Activated naive CD8-positive, alpha-beta T cell treated with anti-CD3 and anti-CD28 coated beads, Interleukin-2, amount 50 U/mL, for 24 hours (primary cell): ENCODE data around the gene PCDH15.

ENCODE experiments used
- ATAC-seq: fragments of 150-1000 bp; cut with Tn5 transposase; one replicate; pipeline ENCODE4 v1.10.0; 2021
- DNase-seq: peaks from one replicate; pipeline ENCODE4 v3.0.0; 2021
- H3K27ac Mint-ChIP-seq: one replicate; pipeline ENCODE4 v1.8.0; 2021; ENCODE audit warnings: mild to moderate bottlenecking, mixed read lengths
- H3K27me3 Mint-ChIP-seq: one replicate; pipeline ENCODE4 v1.8.0; 2021; ENCODE audit warnings: mixed read lengths
- H3K36me3 Mint-ChIP-seq: one replicate; pipeline ENCODE4 v1.8.0; 2021; ENCODE audit warnings: low read depth, mixed read lengths
- H3K4me1 Mint-ChIP-seq: one replicate; pipeline ENCODE4 v1.8.0; 2021; ENCODE audit warnings: mixed read lengths
- H3K4me3 Mint-ChIP-seq: one replicate; pipeline ENCODE4 v1.8.0; 2021; ENCODE audit warnings: mild to moderate bottlenecking, moderate library complexity, mixed read lengths
- H3K9me3 Mint-ChIP-seq: one replicate; pipeline ENCODE4 v1.8.0; 2021; ENCODE audit warnings: mixed read lengths

The PCDH15 gene

DNA sequence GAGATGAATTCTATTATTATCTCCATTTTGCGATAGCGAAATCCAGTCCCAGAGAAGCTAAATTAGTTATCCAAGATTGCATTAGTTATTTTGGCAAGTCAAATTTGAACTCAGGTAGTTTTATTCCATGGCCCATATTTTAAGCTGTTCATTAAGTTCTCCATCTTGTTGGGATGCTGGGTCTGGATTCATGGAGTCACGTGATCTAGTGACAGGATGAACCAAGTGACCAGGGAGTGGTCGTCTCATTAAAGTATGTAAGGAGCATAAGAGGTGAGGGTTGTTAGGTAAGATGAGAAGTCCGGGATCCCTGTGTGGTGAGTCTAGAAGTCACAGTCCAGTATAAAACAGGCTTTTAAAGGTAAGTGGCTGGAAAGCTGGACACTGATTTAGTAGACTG, 740.5 kb downstream of the PCDH15 start:
- Mint-ChIP-seq H3K27ac (no peak overlapping the region), H3K4me3 (no peak overlapping the region), H3K36me3 (no peaks in the 10 kb centered on the region), H3K9me3 (peaks cover 12% of the 10 kb centered on the region), H3K27me3 (no peaks in the 10 kb centered on the region), H3K4me1 (no peaks in the 10 kb centered on the region)
- ATAC-seq, result no peak
- DNase-seq, result no peak

GRCh38 chr10:54057357-54057756, 743.7 kb downstream of the PCDH15 start:
- peaks cover 23% of the 10 kb centered on the region for H3K9me3 Mint-ChIP-seq
- no peak overlapping the region for H3K4me3 Mint-ChIP-seq
- no peaks in the 10 kb centered on the region for H3K4me1 Mint-ChIP-seq
- ATAC-seq, result no peak
- no peak overlapping the region for H3K27ac Mint-ChIP-seq
- no peak for DNase-seq
- H3K27me3 Mint-ChIP-seq, result no peaks in the 10 kb centered on the region
- no peaks in the 10 kb centered on the region for H3K36me3 Mint-ChIP-seq

DNA sequence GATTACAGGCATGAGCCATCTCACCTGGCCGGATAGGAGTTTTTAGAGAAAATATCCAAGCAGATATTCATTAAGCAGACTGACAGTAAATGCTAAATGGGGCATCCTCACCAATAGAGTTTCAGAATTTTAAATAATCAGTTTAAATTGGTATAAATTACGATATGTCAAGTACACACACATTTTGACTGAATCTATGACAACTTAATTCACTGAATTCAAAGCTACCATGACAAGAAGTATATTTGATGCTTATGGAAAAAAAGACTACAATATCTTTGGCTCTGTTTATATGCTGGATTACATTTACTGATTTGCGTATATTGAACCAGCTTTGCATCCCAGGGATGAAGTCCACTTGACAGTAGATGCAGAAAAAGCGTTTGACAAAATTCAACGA, 774.7 kb downstream of the PCDH15 start:
- Mint-ChIP-seq H3K9me3 (peaks cover 10% of the 10 kb centered on the region), H3K27ac (no peak overlapping the region), H3K27me3 (no peaks in the 10 kb centered on the region), H3K4me1 (no peaks in the 10 kb centered on the region), H3K4me3 (no peak overlapping the region), H3K36me3 (no peaks in the 10 kb centered on the region)
- no peak for ATAC-seq
- DNase-seq, result no peak

DNA sequence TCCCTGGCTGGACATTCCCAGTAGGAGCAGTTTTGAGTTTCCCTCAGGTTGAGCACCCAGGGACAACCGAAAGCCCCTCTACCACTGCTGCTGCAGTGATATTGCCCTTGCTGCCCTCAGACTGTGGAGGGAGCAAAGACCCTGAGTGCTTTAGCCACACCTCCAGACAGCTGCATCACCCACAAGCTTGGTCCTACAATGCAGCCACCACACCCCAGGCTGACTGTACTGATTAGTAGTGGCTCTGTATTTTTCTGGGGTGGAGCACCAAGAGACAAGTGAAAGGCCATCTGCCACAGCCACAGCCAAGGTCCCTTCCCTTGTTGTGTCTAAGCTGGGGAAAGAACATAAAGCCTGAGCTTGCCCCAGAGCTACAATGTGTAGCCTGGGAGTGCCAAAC, 789.9 kb downstream of the PCDH15 start:
- no peak for ATAC-seq
- Mint-ChIP-seq H3K9me3 (peaks cover 25% of the 10 kb centered on the region), H3K4me3 (no peak overlapping the region), H3K4me1 (no peaks in the 10 kb centered on the region), H3K36me3 (no peaks in the 10 kb centered on the region), H3K27me3 (no peaks in the 10 kb centered on the region), H3K27ac (no peak overlapping the region)
- no peak for DNase-seq

GRCh38 chr10:54010337-54010933, 790.6 kb downstream of the PCDH15 start:
- Mint-ChIP-seq H3K27ac (no peak overlapping the region), H3K9me3 (peaks cover 21% of the 10 kb centered on the region), H3K36me3 (no peaks in the 10 kb centered on the region), H3K27me3 (no peaks in the 10 kb centered on the region), H3K4me3 (no peak overlapping the region), H3K4me1 (no peaks in the 10 kb centered on the region)
- ATAC-seq (no peak), DNase-seq (no peak)

- Mint-ChIP-seq H3K4me1 (no peaks in the 10 kb centered on the region), H3K27ac (no peak overlapping the region), H3K9me3 (peaks cover 17% of the 10 kb centered on the region), H3K27me3 (no peaks in the 10 kb centered on the region), H3K4me3 (no peak overlapping the region), H3K36me3 (no peaks in the 10 kb centered on the region)
- ATAC-seq (no peak), DNase-seq (no peak)
These were observed 791.4 kb downstream of the PCDH15 start for GRCh38 chr10:54009672-54010071.

- Mint-ChIP-seq H3K27ac (no peak overlapping the region), H3K4me1 (no peaks in the 10 kb centered on the region), H3K9me3 (peaks cover 17% of the 10 kb centered on the region), H3K27me3 (no peaks in the 10 kb centered on the region), H3K36me3 (no peaks in the 10 kb centered on the region), H3K4me3 (no peak overlapping the region)
- ATAC-seq (no peak), DNase-seq (no peak)
These were observed 799.0 kb downstream of the PCDH15 start for GRCh38 chr10:54002077-54002476.

- no peak for DNase-seq
- Mint-ChIP-seq H3K4me3 (no peak overlapping the region), H3K4me1 (no peaks in the 10 kb centered on the region), H3K9me3 (peaks cover 5% of the 10 kb centered on the region), H3K27ac (no peak overlapping the region), H3K27me3 (no peaks in the 10 kb centered on the region), H3K36me3 (no peaks in the 10 kb centered on the region)
- no peak for ATAC-seq
These were observed 803.1 kb downstream of the PCDH15 start for GRCh38 chr10:53997953-53998352.

GRCh38 chr10:53990799-53991238, 810.2 kb downstream of the PCDH15 start:
- Mint-ChIP-seq H3K9me3 (no peaks in the 10 kb centered on the region), H3K27me3 (no peaks in the 10 kb centered on the region), H3K36me3 (no peaks in the 10 kb centered on the region), H3K4me3 (no peak overlapping the region), H3K4me1 (no peaks in the 10 kb centered on the region), H3K27ac (no peak overlapping the region)
- ATAC-seq (no peak), DNase-seq (no peak)

DNA sequence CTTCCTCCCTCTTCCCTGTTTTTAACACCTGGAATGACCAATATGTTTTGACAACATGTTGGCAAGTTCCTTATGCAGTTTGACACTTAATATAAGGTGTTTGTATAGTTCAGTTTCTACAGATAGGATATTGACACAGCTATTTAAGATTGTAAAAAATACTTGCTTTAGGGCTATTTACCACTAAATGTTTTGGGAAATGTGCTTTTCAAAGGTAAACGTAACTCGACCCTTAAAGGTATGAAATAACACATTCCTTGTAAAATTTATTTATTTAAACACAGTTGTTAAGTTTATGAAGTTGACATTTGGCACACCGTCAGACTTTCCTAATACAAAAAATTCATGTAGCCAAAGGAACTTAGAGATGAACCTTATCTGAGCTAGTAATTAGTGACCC, 817.6 kb downstream of the PCDH15 start:
- Mint-ChIP-seq H3K36me3 (no peaks in the 10 kb centered on the region), H3K27me3 (no peaks in the 10 kb centered on the region), H3K9me3 (peaks cover 13% of the 10 kb centered on the region), H3K4me1 (no peaks in the 10 kb centered on the region), H3K27ac (no peak overlapping the region), H3K4me3 (no peak overlapping the region)
- DNase-seq (no peak), ATAC-seq (no peak)

- no peaks in the 10 kb centered on the region for H3K27me3 Mint-ChIP-seq
These were observed 820.8 kb downstream of the PCDH15 start for GRCh38 chr10:53980210-53980609.

DNA sequence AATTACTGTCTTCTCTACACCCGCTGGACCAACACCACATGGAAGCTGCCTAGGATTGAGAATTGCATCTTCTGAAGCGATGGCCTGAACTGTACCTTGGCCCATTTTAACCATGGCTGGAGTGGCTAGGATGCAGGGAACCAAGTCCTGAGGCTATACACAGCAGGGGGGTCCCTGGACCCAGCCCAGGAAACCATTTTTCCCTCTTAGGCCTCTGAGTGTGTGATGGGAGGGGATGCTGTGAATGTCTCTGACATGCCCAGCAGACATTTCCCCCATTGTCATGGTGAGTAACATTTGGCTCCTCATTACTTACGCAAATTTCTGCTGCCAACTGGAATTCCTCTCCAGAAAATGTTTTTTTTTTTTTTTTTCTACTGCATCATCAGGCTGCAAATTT, 822.7 kb downstream of the PCDH15 start:
- H3K27ac Mint-ChIP-seq, result no peak overlapping the region
- no peaks in the 10 kb centered on the region for H3K27me3 Mint-ChIP-seq
- H3K4me3 Mint-ChIP-seq, result no peak overlapping the region
- H3K9me3 Mint-ChIP-seq, result peaks cover 9% of the 10 kb centered on the region
- H3K4me1 Mint-ChIP-seq, result no peaks in the 10 kb centered on the region
- ATAC-seq (no peak), DNase-seq (no peak)
- no peaks in the 10 kb centered on the region for H3K36me3 Mint-ChIP-seq

More at GRCh38 chr10:53980210-53980609, 820.8 kb downstream of the PCDH15 start:
- Mint-ChIP-seq H3K36me3 (no peaks in the 10 kb centered on the region), H3K9me3 (peaks cover 13% of the 10 kb centered on the region), H3K27ac (no peak overlapping the region), H3K4me3 (no peak overlapping the region), H3K4me1 (no peaks in the 10 kb centered on the region)
- DNase-seq (no peak), ATAC-seq (no peak)

- H3K27ac Mint-ChIP-seq, result no peak overlapping the region
- H3K9me3 Mint-ChIP-seq, result peaks cover 9% of the 10 kb centered on the region
- ATAC-seq, result no peak
- no peaks in the 10 kb centered on the region for H3K4me1 Mint-ChIP-seq
- no peak for DNase-seq
- H3K36me3 Mint-ChIP-seq, result no peaks in the 10 kb centered on the region
- no peaks in the 10 kb centered on the region for H3K27me3 Mint-ChIP-seq
- no peak overlapping the region for H3K4me3 Mint-ChIP-seq
These were observed 823.8 kb downstream of the PCDH15 start for GRCh38 chr10:53977267-53977666.

DNA sequence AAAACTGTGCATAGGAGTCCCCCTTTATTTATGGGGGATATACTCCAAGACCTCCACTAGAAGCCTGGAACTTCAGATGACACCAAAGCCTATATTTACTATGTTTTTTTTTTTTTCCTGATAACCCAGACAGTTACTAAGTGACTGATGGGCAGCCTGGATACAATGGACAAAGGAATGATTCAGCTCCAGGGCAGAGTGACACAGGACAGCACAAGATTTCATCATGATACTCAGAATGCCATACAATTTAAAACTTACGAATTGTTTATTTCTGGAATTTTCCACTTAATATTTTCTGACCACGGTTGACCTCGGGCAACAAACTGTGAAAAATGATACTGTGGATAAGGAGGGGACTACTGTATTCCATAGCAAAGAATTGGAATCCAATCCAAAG, 843.6 kb downstream of the PCDH15 start:
- no peak for DNase-seq
- H3K4me1 Mint-ChIP-seq, result no peaks in the 10 kb centered on the region
- ATAC-seq, result no peak
- H3K27me3 Mint-ChIP-seq, result no peaks in the 10 kb centered on the region
- no peak overlapping the region for H3K27ac Mint-ChIP-seq
- H3K36me3 Mint-ChIP-seq, result no peaks in the 10 kb centered on the region
- no peak overlapping the region for H3K4me3 Mint-ChIP-seq
- H3K9me3 Mint-ChIP-seq, result no peaks in the 10 kb centered on the region

DNA sequence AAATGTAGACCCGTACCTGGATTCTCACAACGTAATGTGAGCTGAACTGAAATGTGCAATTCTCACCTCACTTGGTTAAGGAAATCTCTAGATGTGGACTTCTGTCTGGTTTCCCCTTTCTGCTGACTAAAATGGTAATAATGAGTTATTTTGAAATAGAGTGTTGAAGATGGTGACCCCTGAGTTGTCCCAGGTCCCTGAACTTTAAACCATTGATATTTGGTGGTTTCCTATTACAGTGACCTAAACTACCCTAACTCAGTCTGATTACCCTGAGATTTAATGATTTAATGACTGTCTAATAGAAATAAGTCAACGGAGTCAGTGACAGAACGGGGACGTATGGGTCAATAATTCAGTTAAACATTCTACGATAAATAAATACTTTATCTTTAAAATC, 845.9 kb downstream of the PCDH15 start:
- DNase-seq (no peak), ATAC-seq (no peak)
- Mint-ChIP-seq H3K27ac (no peak overlapping the region), H3K36me3 (no peaks in the 10 kb centered on the region), H3K4me3 (no peak overlapping the region), H3K9me3 (peaks cover 4% of the 10 kb centered on the region), H3K4me1 (no peaks in the 10 kb centered on the region), H3K27me3 (no peaks in the 10 kb centered on the region)
